HepG2 (cell line): ENCODE data around the gene PFDN2. TPM values are rescaled to one million over a fixed set of nuclear protein-coding genes. Genes with fewer than 3 reads are reported as not detected.
A peak's percentile ranks its signal among the peaks of the same experiment; 100 is the strongest.

Experiments used
- ATAD3A ChIP-seq: sonication (generic); formaldehyde crosslinking; IDR thresholded peaks from 2 replicates; pipeline ENCODE4 v1.4.0; 2020; ENCODE audit warnings: missing genetic modification reagents
- ATF1 ChIP-seq: IDR thresholded peaks from 2 replicates; pipeline ENCODE4 v1.6.1; 2016; ENCODE audit warnings: mild to moderate bottlenecking, control low read depth
- CHCHD3 ChIP-seq: sonication (generic); formaldehyde crosslinking; IDR thresholded peaks from 2 replicates; pipeline ENCODE4 v1.8.0; 2022; ENCODE audit warnings: mild to moderate bottlenecking, missing genetic modification reagents, moderate library complexity
- CSRNP1 ChIP-seq: sonication (generic); formaldehyde crosslinking; IDR thresholded peaks from 2 replicates; pipeline ENCODE4 v1.8.1; 2023; ENCODE audit warnings: mild to moderate bottlenecking, missing genetic modification reagents
- CTCF ChIP-seq: sonication (generic); formaldehyde crosslinking; IDR thresholded peaks from 2 replicates; pipeline ENCODE4 v1.5.0; 2020; ENCODE audit warnings: mild to moderate bottlenecking, missing genetic modification reagents, moderate library complexity
- DMAP1 ChIP-seq: IDR thresholded peaks from 2 replicates; pipeline ENCODE4 v1.6.1; 2016
- GABPB1 ChIP-seq: IDR thresholded peaks from 2 replicates; pipeline ENCODE4 v1.6.1; 2016; ENCODE audit warnings: mild to moderate bottlenecking, missing genetic modification reagents, moderate library complexity, missing compliant biosample characterization
- HNRNPL ChIP-seq: fragments of 200-400 bp; formaldehyde crosslinking; IDR thresholded peaks from 2 replicates; pipeline ENCODE4 v1.6.1; 2017; ENCODE audit warnings: mild to moderate bottlenecking, low read depth, low read length
- KDM2A ChIP-seq: sonication (generic); formaldehyde crosslinking; IDR thresholded peaks from 2 replicates; pipeline ENCODE4 v1.4.0; 2020; ENCODE audit warnings: low read depth, missing genetic modification reagents, borderline replicate concordance
- KDM3A ChIP-seq: IDR thresholded peaks from 2 replicates; pipeline ENCODE4 v1.6.1; 2018; ENCODE audit warnings: low read depth, missing compliant biosample characterization
- KMT2B ChIP-seq: IDR thresholded peaks from 2 replicates; pipeline ENCODE4 v1.6.1; 2016; ENCODE audit warnings: missing genetic modification reagents, missing compliant biosample characterization
- MAFF ChIP-seq: IDR thresholded peaks from 2 replicates; pipeline ENCODE4 v1.6.1; 2011; ENCODE audit warnings: low read depth, low read length, improper control_type of control experiment
- MAX ChIP-seq: IDR thresholded peaks from 2 replicates; pipeline ENCODE4 v1.6.1; 2012; ENCODE audit warnings: inconsistent platforms
- MXD1 ChIP-seq: sonication (generic); formaldehyde crosslinking; IDR thresholded peaks from 2 replicates; pipeline ENCODE4 v1.4.0; 2020; ENCODE audit warnings: mild to moderate bottlenecking, missing genetic modification reagents
- NFE2L2 ChIP-seq: fragments of 150-350 bp; IDR thresholded peaks from 2 replicates; pipeline ENCODE4 v1.6.1; 2014; ENCODE audit warnings: low read length
- NR2C2 ChIP-seq: sonication (generic); formaldehyde crosslinking; IDR thresholded peaks from 2 replicates; pipeline ENCODE4 v1.4.0; 2020; ENCODE audit warnings: missing genetic modification reagents, mild to moderate bottlenecking, moderate library complexity, borderline replicate concordance
- PHF8 ChIP-seq: sonication (generic); formaldehyde crosslinking; IDR thresholded peaks from 2 replicates; pipeline ENCODE4 v1.5.0; 2020; ENCODE audit warnings: missing genetic modification reagents
- POGZ ChIP-seq: sonication (generic); formaldehyde crosslinking; IDR thresholded peaks from 2 replicates; pipeline ENCODE4 v1.4.0; 2020; ENCODE audit warnings: mild to moderate bottlenecking, missing genetic modification reagents
- SALL1 ChIP-seq: sonication (generic); formaldehyde crosslinking; IDR thresholded peaks from 2 replicates; pipeline ENCODE4 v1.8.0; 2022; ENCODE audit warnings: mild to moderate bottlenecking, missing genetic modification reagents
- SAP130 ChIP-seq: IDR thresholded peaks from 2 replicates; pipeline ENCODE4 v1.6.1; 2016; ENCODE audit warnings: low read depth
- SOX5 ChIP-seq: IDR thresholded peaks from 2 replicates; pipeline ENCODE4 v1.6.1; 2016; ENCODE audit warnings: borderline replicate concordance
- SRSF1 ChIP-seq: fragments of 200-400 bp; formaldehyde crosslinking; optimal IDR thresholded peaks from 2 replicates; pipeline ENCODE3; 2017; ENCODE audit warnings: mild to moderate bottlenecking, low read depth, low read length, moderate library complexity
- TARDBP ChIP-seq: sonication (generic); formaldehyde crosslinking; IDR thresholded peaks from 2 replicates; pipeline ENCODE4 v1.8.0; 2022; ENCODE audit warnings: mild to moderate bottlenecking, missing genetic modification reagents
- WIZ ChIP-seq: sonication (generic); formaldehyde crosslinking; IDR thresholded peaks from 2 replicates; pipeline ENCODE4 v1.5.1; 2020; ENCODE audit warnings: mild to moderate bottlenecking, missing genetic modification reagents
- ZFY ChIP-seq: sonication (generic); formaldehyde crosslinking; IDR thresholded peaks from 2 replicates; pipeline ENCODE4 v1.4.0; 2020; ENCODE audit warnings: missing genetic modification reagents
- ZNF230 ChIP-seq: sonication (generic); formaldehyde crosslinking; IDR thresholded peaks from 2 replicates; pipeline ENCODE4 v1.4.0; 2020; ENCODE audit warnings: mild to moderate bottlenecking, missing genetic modification reagents
- ZNF3 ChIP-seq: IDR thresholded peaks from 2 replicates; pipeline ENCODE4 v1.7.0; 2017; ENCODE audit warnings: inconsistent platforms
- ZNF556 ChIP-seq: sonication (generic); formaldehyde crosslinking; IDR thresholded peaks from 2 replicates; pipeline ENCODE4 v1.4.0; 2020; ENCODE audit warnings: mild to moderate bottlenecking, missing genetic modification reagents, borderline replicate concordance
- ZNF607 ChIP-seq: sonication (generic); formaldehyde crosslinking; IDR thresholded peaks from 2 replicates; pipeline ENCODE4 v1.5.1; 2020; ENCODE audit warnings: missing genetic modification reagents, mild to moderate bottlenecking, borderline replicate concordance
- polyA plus RNA-seq, 8 experiments: library from polyadenylated mRNA; depleted of rRNA in 3 of 8; stranded (reverse) in 7 of 8; unstranded in 1 of 8; fragments of >200 nt; fragmentation: Illumina TruSeq in 4 of 8; extraction: Trizol in 4 of 8; gene quantifications; 2 replicates each; pipeline versions ENCODE4 v1.2.1 to v1.2.3, GENCODE V29; 2011 to 2016; ENCODE audit warnings: low read depth in 4 of 8, missing spikeins in 1 of 8, mixed read lengths in 1 of 8; ENCODE audit not compliant: insufficient read depth in 1 of 8
- total RNA-seq, 5 experiments: library from RNA; depleted of rRNA; stranded (reverse); fragments of >200 nt; fragmentation: Illumina TruSeq; extraction: Trizol; gene quantifications; 2 replicates each; pipeline ENCODE4 v1.2.3, GENCODE V29; 2016; ENCODE audit warnings: low read depth in 1 of 5

Gene PFDN2
- total and polyA plus RNA-seq, 2 of the 13 experiments (the other 11 are each of a cell fraction or from before 2014, with no cell fraction given) = 62.6 to 63.6 TPM

GRCh38 chr1:161073474-161074121 is 44.2 kb downstream of the PFDN2 start (continued):
- TF ChIP-seq TARDBP = peak; percentile 11; the same call in 1 of the 2 replicates
- no peak for TF ChIP-seq NFE2L2
- 0 out of 2 replicates have a peak, but pooled peaks have one; percentile 29 for TF ChIP-seq DMAP1 (CRISPR knock-in tag)
- TF ChIP-seq PHF8 (CRISPR knock-in tag) = peak; percentile 23; the same call in 1 of the 2 replicates
- 0 out of 2 replicates have a peak, but pooled peaks have one; percentile 39 for TF ChIP-seq GABPB1 (CRISPR knock-in tag)
- TF ChIP-seq CTCF (CRISPR knock-in tag) = peak; percentile 58
- TF ChIP-seq KDM2A (CRISPR knock-in tag) = 0 out of 2 replicates have a peak, but pooled peaks have one; percentile 22
- peak; percentile 54; the same call in 1 of the 2 replicates for TF ChIP-seq SAP130 (CRISPR knock-in tag)
- TF ChIP-seq KDM3A (CRISPR knock-in tag) = no peak
- no peak for TF ChIP-seq MAFF
- TF ChIP-seq ZNF230 (CRISPR knock-in tag) = 0 out of 2 replicates have a peak, but pooled peaks have one; percentile 55
- no peak for TF ChIP-seq SOX5
- 0 out of 2 replicates have a peak, but pooled peaks have one; percentile 25 for TF ChIP-seq KMT2B
- 0 out of 2 replicates have a peak, but pooled peaks have one; percentile 61 for TF ChIP-seq HNRNPL
- peak; percentile 26 for TF ChIP-seq ZFY
- 0 out of 2 replicates have a peak, but pooled peaks have one; percentile 70 for TF ChIP-seq ZNF556 (CRISPR knock-in tag)
- TF ChIP-seq MAX = peak; percentile 68
- no peak for TF ChIP-seq ATF1 (CRISPR knock-in tag)
- no peak for TF ChIP-seq POGZ (CRISPR knock-in tag)
- no peak for TF ChIP-seq ATAD3A (CRISPR knock-in tag)
- TF ChIP-seq SALL1 (CRISPR knock-in tag) = 0 out of 2 replicates have a peak, but pooled peaks have one; percentile 22
- peak; percentile 32; the same call in 1 of the 2 replicates for TF ChIP-seq NR2C2 (CRISPR knock-in tag)
- TF ChIP-seq WIZ (CRISPR knock-in tag) = no peak
- no peak for TF ChIP-seq ZNF3 (CRISPR knock-in tag)
- TF ChIP-seq MXD1 (CRISPR knock-in tag) = 0 out of 2 replicates have a peak, but pooled peaks have one; percentile 55
- peak; percentile 21; the same call in 1 of the 2 replicates for TF ChIP-seq CSRNP1 (CRISPR knock-in tag)
- TF ChIP-seq SRSF1 = peak; percentile 22
- no peak for TF ChIP-seq CHCHD3 (CRISPR knock-in tag)
- TF ChIP-seq ZNF607 = 0 out of 2 replicates have a peak, but pooled peaks have one; percentile 41
